ENCODE data around the gene ATXN7L1.

GRCh38 chr7:105799006-105799405 lies 77.4 kb downstream of the ATXN7L1 start:
- TF ChIP-seq CTCF (IDR thresholded peaks at IDR 0.05) (no peak), POLR2A (IDR thresholded peaks at IDR 0.05) (no peak)
